Hematopoietic multipotent progenitor cell (in vitro differentiated cells): ENCODE data around the gene AKR1C1. TPM values are rescaled to one million over a fixed set of nuclear protein-coding genes. Genes with fewer than 3 reads are reported as not detected.
"Not testable (repeated sequence)": the region's sequence is repeated elsewhere in the genome, so short reads cannot be mapped to it uniquely, and the experiment has no call there.

Experiments
- DNase-seq, 3 donors: peaks; one replicate each; pipeline ENCODE4 v3.0.0-alpha.2; 2011 to 2015; ENCODE audit warnings: low read depth in 2 of 3, low spot score in 2 of 3
- total RNA-seq: library from RNA; depleted of rRNA; stranded (reverse); fragments of >200 nt; gene quantifications from one replicate; pipeline ENCODE4 v1.2.3, GENCODE V29; 2012

AKR1C1 gene
- total RNA-seq, 1 donor = 6.7 TPM

- DNase-seq = peak in 2 of 3 donors; percentile 43 to 73
Measured at GRCh38 chr10:4981722-4982471, 18.7 kb downstream of the AKR1C1 start.

DNA sequence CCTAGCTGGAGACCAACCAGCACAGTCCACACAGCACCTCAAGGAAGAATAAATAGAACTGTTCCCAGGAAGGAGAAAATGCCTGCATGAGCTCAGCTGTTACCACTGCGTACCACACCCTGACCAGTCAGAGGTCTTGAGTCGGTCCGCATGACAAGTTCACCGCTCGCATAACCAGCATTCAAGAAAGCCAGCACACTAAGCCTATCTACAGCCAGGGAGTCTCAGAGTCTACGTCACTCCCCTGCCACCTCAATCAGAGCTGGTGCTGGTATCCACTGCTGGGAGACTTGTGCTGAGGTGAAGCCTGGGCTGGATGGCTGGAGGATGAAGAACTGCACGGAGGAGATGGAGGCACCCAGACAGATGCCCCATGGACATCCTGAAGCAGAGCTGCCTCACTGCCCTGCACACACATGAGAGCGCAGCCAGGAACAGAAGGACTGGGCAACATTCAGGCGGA, 19.6 kb downstream of the AKR1C1 start:
- DNase-seq = no peak

DNA sequence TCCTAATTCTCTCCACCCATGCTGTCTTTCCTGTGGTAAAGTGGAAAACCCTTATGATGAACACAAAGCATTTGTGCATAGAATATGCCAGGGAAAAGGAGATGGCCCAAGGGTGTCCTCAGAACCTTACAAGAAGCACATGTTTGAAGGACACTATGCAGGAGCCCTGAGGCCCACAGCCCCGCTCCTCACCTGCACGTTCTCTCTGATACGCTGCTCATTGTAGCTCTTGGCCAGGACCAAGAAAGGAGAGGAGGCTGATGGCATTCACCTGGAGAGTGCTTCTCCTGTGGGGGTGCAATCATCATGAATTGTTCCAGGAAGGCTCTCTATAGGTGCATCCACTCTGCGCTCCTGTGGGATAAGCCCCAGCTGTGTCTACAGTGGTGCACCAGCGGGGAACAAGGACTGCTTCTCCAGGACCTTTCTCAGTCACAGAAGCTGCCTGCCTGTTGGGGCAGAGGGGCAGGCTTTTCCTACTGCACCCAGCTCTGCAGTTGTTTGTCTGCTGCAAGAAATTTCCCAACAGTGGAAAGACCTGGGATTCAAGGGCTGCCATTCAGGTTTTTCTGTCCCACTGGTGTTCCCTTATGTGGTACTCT, 20.5 kb downstream of the AKR1C1 start:
- no peak for DNase-seq

DNA sequence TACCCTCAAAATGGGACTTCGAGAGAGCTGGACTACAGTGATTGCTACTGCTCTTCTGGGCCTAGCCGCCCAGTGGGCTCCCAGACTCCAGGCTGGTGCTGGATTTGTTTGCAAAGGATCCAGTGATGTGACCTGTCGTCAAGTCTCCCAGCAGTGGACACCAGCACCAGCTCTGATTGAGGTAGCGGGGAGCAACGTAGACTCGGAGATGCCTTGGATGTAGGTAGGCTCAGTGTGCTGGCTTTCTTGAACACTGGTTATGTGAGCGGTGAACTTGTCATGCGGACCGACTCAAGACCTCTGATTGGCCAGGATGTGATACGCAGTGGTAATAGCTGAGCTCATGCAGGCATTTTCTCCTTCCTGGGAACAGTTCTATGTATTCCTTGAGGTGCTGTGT, 21.0 kb downstream of the AKR1C1 start:
- no peak for DNase-seq

GRCh38 chr10:4984971-4985594, 21.9 kb downstream of the AKR1C1 start:
- no peak for DNase-seq

- DNase-seq = not testable (repeated sequence)
Measured at GRCh38 chr10:4988000-4988641, 24.9 kb downstream of the AKR1C1 start.

DNA sequence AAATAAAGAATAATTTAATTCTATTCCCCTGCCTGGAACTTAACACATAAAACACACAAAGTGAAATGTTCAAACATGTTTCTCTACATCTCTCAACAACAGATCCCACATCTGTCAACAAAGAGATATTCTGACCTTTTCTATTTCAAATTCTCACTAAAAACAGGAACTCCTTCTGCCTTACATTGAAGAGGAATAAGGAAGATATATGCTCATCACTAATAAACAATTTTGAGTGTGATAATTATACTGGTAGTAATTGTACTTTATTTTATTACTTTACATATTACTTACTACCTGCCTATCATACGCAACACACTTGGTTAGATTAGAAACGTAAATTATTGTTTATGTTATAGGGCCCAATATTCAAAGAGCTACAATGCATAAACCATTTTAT, 27.0 kb downstream of the AKR1C1 start:
- no peak for DNase-seq

DNA sequence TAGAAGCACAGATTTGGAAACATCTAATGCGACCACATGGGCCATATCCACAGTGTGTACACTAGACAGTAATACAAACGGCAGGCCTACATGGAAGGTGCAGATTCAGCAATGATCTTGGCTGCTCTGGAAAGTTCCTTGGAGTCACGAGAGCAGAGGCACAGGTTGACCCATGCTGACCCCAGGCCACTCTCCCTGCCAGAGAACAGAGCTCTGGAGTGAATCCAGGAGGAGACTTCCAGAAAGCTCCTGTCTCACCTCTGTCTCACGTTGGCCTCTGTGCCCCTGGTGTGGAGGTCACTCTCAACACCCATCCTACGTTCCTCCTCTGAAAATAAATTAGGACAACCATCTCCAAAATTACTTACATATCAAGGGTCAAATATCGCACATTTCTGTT, 28.2 kb downstream of the AKR1C1 start:
- not testable (repeated sequence) for DNase-seq

DNA sequence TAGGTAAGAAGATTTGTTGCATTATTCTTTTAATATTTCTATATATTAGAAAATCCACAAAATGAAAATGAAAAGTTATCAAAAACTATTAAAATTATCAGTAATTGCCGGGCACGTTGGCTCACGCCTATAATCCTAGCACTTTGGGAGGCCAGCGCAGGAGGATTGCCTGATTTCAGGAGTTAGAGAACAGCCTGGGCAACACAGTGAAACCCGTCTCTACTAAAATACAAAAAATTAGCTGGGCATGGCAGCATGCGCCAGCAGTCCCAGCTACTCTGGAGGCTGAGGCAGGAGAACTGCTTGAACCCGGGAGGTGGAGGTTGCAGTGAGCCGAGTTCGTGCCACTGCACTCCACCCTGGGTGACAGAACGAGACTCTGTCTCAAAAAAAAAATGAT, 29.3 kb downstream of the AKR1C1 start:
- DNase-seq = not testable (repeated sequence)

GRCh38 chr10:4994260-4994659, 31.0 kb downstream of the AKR1C1 start:
- DNase-seq = not testable (repeated sequence)

GRCh38 chr10:4998671-4999070, 35.5 kb downstream of the AKR1C1 start:
- DNase-seq = no peak

- DNase-seq = no peak
Measured at GRCh38 chr10:5002013-5002727, 39.0 kb downstream of the AKR1C1 start.

DNA sequence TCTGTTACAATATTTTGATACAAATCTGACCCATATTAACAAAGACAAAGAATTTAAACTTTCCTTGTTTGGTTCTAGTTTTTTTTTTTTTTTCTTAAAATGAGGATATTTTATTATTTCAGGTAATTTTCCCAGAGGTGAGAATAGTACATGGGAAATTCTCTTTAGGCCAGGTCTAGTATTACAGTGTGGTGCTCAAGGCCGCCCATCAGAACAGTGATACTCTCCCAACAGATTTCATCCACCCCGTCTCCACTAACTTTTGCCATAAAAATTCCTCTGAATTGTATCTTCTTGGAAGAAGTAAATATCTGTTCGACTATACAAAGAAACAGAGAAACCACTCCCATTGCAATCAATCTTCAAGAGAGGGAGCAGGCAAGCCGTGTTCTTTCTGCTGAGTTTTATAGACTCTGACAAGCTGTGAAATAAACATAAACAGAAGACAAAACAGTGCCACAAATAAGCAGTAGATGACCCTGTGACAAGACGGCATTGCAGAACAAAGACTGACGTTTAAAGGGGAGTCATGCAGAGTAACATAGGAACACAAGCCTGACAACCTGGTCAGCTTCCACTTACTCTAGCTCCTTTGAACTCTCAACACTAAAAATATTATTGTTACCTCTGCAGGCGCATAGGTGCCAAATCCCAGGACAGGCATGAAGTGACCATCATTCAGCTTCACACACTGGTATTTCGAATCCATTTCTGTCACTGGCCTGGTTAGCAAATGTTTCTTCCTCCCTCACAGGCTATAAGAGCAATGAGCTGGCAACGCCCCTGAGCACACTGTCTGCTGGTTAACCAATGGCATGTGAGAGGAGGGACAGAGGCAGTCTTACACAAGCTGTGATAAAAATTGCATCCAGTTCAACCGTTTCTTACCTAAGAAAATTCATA, 40.2 kb downstream of the AKR1C1 start, which contains the start of gene AKR1C2:
AKR1C2 (minus strand) TSS at position 731 of the 903 bp plus-strand sequence; CDS start at position 709, 22 bp downstream.
- DNase-seq = not testable (repeated sequence)

DNA sequence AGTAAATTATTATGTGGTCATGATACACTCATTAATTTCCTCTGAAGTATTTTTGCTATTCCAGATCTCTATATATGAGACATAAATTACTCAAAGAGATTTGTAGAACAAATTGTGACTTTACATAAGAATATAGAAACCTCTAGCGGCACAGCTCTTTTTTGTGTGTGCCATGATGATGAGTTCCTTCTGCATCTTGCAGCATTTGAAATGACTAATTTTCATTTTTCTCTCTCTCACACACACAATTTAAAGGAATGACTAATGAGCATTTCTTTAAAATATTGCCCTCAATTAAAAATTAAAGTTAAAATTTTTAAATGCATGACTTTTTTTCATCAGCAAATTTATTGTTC, 40.8 kb downstream of the AKR1C1 start:
- not testable (repeated sequence) for DNase-seq

GRCh38 chr10:5004501-5004900, 41.3 kb downstream of the AKR1C1 start:
- DNase-seq = not testable (repeated sequence)

DNA sequence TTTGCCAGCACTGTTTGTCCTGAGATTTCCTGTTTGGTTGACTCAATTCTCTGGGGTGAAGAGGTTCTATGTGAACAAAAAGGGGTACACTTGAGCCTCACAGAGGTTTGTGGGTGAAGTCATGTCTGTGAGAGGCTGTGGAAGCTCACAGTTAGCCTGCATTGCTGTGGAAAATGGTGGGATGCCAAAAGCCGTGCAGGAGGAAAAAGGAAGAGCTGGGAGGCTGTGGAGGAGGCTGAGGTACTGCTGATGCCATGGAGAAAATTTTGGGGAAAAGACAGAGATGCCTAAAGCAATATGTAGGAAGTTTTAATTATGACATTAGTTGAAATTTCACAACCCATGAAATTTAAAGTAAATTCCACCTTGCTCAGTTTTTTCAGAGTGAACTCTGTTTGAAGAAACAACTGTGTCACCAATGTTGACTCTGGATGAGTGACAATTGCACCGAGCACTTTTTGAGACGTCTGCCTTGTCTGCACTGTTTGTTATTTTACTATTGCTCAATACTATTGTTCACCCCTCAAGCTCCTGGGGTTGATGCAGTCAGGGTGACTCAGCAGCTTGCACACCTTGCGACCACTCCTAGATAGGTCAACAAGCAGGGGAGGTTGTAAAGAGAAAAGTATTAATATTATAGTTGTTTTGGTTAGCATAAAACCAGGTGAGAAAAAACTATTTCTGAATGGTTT, 45.8 kb downstream of the AKR1C1 start:
- not testable (repeated sequence) for DNase-seq

- DNase-seq = not testable (repeated sequence)
Measured at GRCh38 chr10:5010043-5010442, 46.8 kb downstream of the AKR1C1 start.

- DNase-seq = not testable (repeated sequence)
Measured at GRCh38 chr10:5011392-5011791, 48.2 kb downstream of the AKR1C1 start.

GRCh38 chr10:5012595-5012994, 49.4 kb downstream of the AKR1C1 start:
- no peak for DNase-seq
